Cerebellar nuclear complex (tissue), 1 donor: ENCODE results near the gene ADARB2.
"Not testable (repeated sequence)": the region's sequence is repeated elsewhere in the genome, so short reads cannot be mapped to it uniquely, and the experiment has no call there.

Source experiments
- DNase-seq, 2 experiments: peaks; one replicate each; lab custom pipeline; 2025; lab: John Stamatoyannopoulos, UW

The ADARB2 gene

GRCh38 chr10:1171182-1171581 is 566.1 kb downstream of the ADARB2 start:
- DNase-seq: no peak

GRCh38 chr10:1170867-1171180 is 566.5 kb downstream of the ADARB2 start:
- DNase-seq: no peak

- no peak for DNase-seq
Measured at GRCh38 chr10:1169981-1170866, 567.1 kb downstream of the ADARB2 start.

- no peak for DNase-seq
Measured at GRCh38 chr10:1169186-1169885, 568.0 kb downstream of the ADARB2 start.

GRCh38 chr10:1168763-1169162 is 568.6 kb downstream of the ADARB2 start:
- no peak for DNase-seq

- DNase-seq: no peak
Measured at GRCh38 chr10:1166828-1167275, 570.5 kb downstream of the ADARB2 start.

- no peak for DNase-seq
Measured at GRCh38 chr10:1166101-1166827, 571.1 kb downstream of the ADARB2 start.

GRCh38 chr10:1163831-1164230 is 573.5 kb downstream of the ADARB2 start:
- no peak for DNase-seq

- DNase-seq: no peak
Measured at GRCh38 chr10:1163204-1163660, 574.1 kb downstream of the ADARB2 start.

GRCh38 chr10:1162481-1163203 is 574.7 kb downstream of the ADARB2 start:
- no peak for DNase-seq

- DNase-seq: not testable (repeated sequence)
Measured at GRCh38 chr10:1161315-1161673, 576.0 kb downstream of the ADARB2 start.

GRCh38 chr10:1160561-1161314 is 576.6 kb downstream of the ADARB2 start:
- DNase-seq: no peak

- DNase-seq: no peak
Measured at GRCh38 chr10:1159131-1160061, 577.9 kb downstream of the ADARB2 start.

GRCh38 chr10:1158536-1158935 is 578.8 kb downstream of the ADARB2 start:
- not testable (repeated sequence) for DNase-seq

- DNase-seq: no peak
Measured at GRCh38 chr10:1158066-1158465, 579.3 kb downstream of the ADARB2 start.

- no peak for DNase-seq
Measured at GRCh38 chr10:1157615-1157933, 579.8 kb downstream of the ADARB2 start.

- no peak for DNase-seq
Measured at GRCh38 chr10:1156921-1157614, 580.3 kb downstream of the ADARB2 start.

GRCh38 chr10:1156616-1156886 is 580.8 kb downstream of the ADARB2 start:
- no peak for DNase-seq

GRCh38 chr10:1155791-1156615 is 581.3 kb downstream of the ADARB2 start:
- no peak for DNase-seq
